HG03565 (cell line): ENCODE results near the gene CCNH.

Experiments
- ATAC-seq: cut with Tn5 transposase; IDR thresholded peaks from one replicate; pipeline ENCODE4 v1.9.1; 2021; ENCODE audit warnings: mild to moderate bottlenecking, moderate library complexity; ENCODE audit not compliant: unreplicated experiment

Gene CCNH

DNA sequence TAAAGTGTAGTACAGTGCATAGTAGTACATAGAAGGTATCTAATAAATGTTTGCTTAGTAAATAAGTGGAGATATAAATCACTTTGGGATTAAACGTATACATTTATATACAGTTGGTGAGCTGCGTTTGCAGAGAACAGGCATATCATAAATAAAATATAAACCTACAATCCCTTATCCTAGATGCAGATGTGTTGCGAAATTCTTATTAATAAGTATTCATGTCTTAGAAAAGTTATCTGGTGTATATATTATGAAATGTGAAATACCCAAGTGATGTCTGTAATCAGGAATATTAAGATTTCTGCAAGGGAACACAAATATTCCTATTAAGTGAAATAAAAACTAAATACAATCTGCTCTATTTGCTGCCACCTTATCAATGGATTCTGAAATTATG, 8.8 kb downstream of the CCNH start:
- no peak for ATAC-seq

DNA sequence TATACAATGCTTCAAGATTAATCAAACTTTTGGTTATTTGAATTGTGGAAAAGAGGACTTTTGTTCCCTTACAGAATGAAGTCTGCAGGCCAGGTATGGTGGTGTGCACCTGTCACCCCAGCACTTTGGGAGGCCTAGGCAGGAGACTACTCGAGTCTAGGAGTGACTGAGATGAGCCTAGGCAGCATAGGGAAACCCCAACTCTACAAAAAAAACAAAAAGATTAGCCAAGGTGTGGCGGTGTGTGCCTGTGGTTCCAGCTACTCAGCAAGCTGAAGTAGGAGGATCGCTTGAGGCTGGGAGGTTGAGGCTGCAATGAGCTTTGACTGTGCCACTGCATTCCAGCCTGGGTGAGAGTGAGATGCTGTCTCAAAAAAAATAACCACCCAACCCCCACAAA, 9.3 kb downstream of the CCNH start:
- ATAC-seq = no peak

DNA sequence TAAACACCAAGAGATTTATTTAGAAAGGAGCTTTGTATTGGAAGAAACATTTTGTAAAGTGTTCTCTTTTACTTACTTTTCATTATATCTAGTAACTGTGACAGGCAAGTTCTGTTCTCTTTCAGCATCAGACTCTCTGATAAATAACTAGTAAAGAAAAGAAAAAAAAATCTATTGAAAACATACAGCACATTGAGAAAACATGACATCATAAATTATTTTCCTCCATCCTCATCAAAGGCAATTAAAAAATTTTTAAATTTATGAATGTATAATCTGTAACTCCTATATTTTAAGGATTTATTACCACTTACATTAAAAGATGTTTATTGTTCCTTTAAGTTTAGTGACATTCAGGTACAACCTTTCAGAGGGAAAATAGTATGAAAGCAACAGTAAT, 11.1 kb downstream of the CCNH start:
- no peak for ATAC-seq

GRCh38 chr5:87400305-87400899, 12.3 kb downstream of the CCNH start:
- ATAC-seq = peak; percentile 80

DNA sequence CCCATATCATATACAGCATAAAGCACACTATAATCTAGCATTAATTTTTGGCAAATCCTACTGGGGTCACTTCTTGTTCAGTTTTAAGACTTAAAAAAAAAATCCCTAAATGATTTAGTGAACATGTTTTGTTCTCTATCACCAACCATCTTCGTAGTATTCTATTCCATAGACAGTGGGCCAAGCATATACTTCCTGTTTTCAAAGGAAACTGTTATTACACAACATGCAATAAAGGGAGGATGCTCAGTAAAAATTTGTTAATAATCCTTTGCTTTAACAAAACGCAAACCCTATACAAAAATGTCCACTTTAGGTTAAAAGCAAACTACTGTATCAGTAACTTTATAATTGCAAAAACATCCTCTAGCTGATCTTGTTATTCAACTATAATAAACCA, 13.0 kb downstream of the CCNH start:
- ATAC-seq = no peak

DNA sequence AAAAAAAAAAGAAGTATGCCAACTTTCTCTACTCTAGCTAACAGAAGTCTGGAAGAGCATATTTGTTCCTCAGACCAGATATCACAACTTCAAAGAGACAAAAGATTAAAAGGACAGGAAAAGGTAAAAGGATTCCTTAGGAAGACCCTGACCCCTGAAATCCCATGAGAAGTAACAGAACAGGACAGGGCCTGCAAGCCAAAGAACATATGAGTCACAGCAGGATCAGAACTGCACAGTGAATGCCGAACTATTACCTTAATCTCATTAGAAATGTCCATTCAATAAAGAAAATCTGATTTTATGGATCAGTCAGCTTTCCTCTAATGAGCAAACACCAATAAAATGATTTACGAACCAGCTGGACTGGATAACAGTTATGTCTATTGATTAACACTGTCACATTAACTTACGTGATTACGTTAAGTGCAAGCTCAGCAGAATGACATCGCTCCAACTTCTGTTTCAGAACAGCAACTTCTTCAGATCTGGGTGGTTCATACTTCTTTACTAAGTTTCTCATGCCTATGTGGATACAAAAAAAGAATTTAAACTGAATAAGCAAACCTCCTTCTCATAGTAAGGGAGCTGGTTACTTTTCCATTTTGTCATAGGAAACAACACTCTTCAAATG, 13.6 kb downstream of the CCNH start:
- no peak for ATAC-seq

DNA sequence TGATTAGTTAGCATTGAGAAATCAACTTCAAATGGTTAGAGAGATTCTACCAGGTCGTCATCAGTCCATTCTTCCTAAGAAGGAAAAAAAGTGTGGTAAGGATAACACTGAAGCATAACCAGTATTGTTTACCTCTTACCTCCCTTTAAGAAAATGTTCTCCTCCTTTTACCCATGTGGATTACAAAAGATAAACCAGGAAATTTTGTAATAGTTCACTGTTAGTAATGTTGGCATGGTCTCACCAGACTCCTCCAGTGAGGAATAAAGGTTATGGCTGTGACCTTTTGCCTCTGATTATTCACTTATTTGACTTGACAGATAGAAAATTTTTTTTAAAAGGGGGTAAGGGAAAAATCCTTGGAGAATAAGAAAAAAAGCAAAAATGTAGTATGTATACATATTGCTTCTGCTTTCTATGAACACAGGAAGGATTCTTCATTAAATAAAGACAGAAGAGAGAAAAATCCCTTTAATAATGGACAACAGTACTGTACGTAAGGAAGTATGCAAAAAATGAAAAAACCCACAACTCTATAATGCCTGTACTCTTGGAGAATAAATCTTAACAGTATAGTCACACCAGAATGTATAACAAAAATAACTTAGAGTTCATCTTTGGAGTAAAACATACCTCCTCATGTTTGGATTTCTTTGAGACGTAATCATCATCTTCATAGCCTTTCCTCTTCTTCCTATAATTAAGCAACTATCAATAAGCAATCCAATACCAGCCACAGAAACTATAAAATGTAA, 18.1 kb downstream of the CCNH start:
- no peak for ATAC-seq

DNA sequence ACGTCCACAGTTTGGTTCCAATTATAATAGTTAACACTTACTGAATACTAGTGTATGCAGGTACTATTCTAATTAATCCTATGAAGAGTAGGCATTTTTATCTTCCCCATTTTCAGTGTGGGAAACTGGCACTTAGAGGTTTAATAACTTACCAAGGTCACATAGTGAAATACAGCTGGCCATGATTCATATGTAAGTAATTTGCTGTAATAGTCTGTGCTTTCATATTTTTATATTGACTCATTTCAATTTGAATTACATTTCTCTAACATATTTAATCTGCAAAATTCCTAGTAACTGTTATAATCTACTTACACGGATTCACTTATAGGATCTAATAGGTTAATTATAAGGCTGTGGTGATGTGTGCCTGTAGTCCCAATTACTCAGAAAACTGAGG, 19.4 kb downstream of the CCNH start:
- no peak for ATAC-seq

- no peak for ATAC-seq
These were observed 19.9 kb downstream of the CCNH start for GRCh38 chr5:87392801-87393200.

DNA sequence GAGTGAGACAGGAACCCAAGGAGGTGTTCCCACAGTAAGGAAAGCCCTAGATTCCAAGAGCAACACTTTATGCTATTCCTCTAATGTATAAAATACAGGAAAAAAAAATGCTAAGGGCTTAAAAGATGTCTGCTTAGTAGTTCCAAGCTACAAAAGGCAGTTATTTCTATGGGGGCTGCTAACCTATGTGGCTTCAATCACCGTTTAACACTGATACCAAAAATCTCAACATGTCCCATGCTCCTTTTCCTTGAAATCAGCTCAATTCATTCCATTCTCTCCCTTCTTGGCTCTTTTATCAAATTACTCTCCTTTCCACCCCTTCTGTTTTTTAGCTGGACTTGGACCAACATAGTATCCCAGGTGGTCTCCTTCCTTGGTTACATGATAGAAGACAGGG, 20.6 kb downstream of the CCNH start:
- no peak for ATAC-seq

- no peak for ATAC-seq
These were observed 22.0 kb downstream of the CCNH start for GRCh38 chr5:87390576-87391199.

DNA sequence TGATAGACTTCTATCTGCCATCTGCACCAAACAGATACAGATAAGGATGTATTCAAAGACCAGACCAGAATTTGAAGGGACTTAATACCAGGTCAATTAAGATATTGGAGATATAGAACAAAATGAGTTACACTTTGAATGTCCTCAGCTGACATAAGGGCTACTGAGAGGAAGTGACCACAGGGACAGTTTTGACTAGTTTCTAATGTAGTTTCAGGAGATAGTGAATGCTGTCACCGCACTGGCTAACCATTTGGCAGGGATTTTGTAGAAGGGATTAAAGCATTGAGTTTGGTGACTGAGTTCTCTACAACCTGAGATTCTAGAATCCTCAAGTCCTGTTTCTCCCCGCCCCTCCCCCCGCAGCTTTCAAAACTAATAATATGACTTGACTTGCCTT, 22.7 kb downstream of the CCNH start:
- ATAC-seq = peak; percentile 67

- ATAC-seq = no peak
These were observed 23.3 kb downstream of the CCNH start for GRCh38 chr5:87389296-87390034.

- ATAC-seq = no peak
These were observed 24.6 kb downstream of the CCNH start for GRCh38 chr5:87388129-87388528.

- no peak for ATAC-seq
These were observed 26.9 kb downstream of the CCNH start for GRCh38 chr5:87385802-87386201.

GRCh38 chr5:87383216-87383615, 29.5 kb downstream of the CCNH start:
- ATAC-seq = no peak

- no peak for ATAC-seq
These were observed 30.5 kb downstream of the CCNH start for GRCh38 chr5:87382224-87382623.

- no peak for ATAC-seq
These were observed 40.0 kb downstream of the CCNH start for GRCh38 chr5:87372705-87373104.

- ATAC-seq = no peak
These were observed 43.3 kb downstream of the CCNH start for GRCh38 chr5:87369431-87369830.

GRCh38 chr5:87368601-87369000, 44.1 kb downstream of the CCNH start:
- ATAC-seq = no peak

- no peak for ATAC-seq
These were observed 45.5 kb downstream of the CCNH start for GRCh38 chr5:87367243-87367642.
